ENCODE data around the gene ADISSP.
A peak's percentile ranks its signal among the peaks of the same experiment; 100 is the strongest.

Gene ADISSP

DNA sequence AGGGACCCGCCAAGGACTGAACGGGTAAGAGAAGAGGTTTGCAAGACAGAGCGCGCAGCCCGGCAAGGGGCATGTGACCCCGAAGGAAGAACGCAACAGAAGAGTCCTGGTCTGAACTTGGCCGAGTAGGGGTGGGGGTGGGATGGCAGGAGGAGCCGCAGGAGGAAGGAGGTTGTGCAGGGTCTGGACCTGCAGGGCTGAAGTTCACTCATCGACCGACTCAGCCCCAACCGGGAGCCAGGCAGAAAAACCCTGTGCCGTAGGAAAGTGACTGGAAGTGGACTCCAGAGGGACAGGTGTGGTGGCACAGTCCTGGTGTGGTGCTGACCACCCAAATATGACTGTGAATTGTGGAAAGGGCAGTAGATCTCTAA is 15.2 kb downstream of the ADISSP start:
- intact Hi-C loops (cut with DNase I; ENCODE audit: low total_unique reads), result no loop called here
- peaks cover 0 to 31% of the 10 kb centered on the region in 2 donors for H3K27me3 ChIP-seq
- H3K9me3 ChIP-seq, result no peaks in the 10 kb centered on the region
- H3K4me3 ChIP-seq, result peak overlapping the region; percentile 32 to 44
- H3K36me3 ChIP-seq, result peaks cover 0 to 12% (median 0%) of the 10 kb centered on the region in 3 donors
- DNase-seq, result no peak
- H3K27ac ChIP-seq, result no peak overlapping the region
- peaks cover 0 to 15% (median 0%) of the 10 kb centered on the region in 4 donors for H3K4me1 ChIP-seq
- TF ChIP-seq, protein P1, sequence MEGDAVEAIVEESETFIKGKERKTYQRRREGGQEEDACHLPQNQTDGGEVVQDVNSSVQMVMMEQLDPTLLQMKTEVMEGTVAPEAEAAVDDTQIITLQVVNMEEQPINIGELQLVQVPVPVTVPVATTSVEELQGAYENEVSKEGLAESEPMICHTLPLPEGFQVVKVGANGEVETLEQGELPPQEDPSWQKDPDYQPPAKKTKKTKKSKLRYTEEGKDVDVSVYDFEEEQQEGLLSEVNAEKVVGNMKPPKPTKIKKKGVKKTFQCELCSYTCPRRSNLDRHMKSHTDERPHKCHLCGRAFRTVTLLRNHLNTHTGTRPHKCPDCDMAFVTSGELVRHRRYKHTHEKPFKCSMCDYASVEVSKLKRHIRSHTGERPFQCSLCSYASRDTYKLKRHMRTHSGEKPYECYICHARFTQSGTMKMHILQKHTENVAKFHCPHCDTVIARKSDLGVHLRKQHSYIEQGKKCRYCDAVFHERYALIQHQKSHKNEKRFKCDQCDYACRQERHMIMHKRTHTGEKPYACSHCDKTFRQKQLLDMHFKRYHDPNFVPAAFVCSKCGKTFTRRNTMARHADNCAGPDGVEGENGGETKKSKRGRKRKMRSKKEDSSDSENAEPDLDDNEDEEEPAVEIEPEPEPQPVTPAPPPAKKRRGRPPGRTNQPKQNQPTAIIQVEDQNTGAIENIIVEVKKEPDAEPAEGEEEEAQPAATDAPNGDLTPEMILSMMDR (IDR thresholded peaks at IDR 0.05), result no peak

GRCh38 chr20:3751675-3752385 is 15.7 kb downstream of the ADISSP start:
- intact Hi-C loops (cut with DNase I; ENCODE audit: low total_unique reads), result no loop called here
- peak overlapping the region; percentile 32 to 44 for H3K4me3 ChIP-seq
- TF ChIP-seq, protein P1 (IDR thresholded peaks at IDR 0.05), result no peak
- peaks cover 0 to 12% (median 0%) of the 10 kb centered on the region in 3 donors for H3K36me3 ChIP-seq
- peaks cover 0 to 15% (median 0%) of the 10 kb centered on the region in 4 donors for H3K4me1 ChIP-seq
- peaks cover 0 to 35% of the 10 kb centered on the region in 2 donors for H3K27me3 ChIP-seq
- peak in 1 of 2 donors; percentile 38 for DNase-seq
- H3K9me3 ChIP-seq, result no peaks in the 10 kb centered on the region
- no peak overlapping the region for H3K27ac ChIP-seq

- no peak for DNase-seq
- Histone ChIP-seq H3K36me3 (peaks cover 0 to 12% (median 0%) of the 10 kb centered on the region in 3 donors), H3K27me3 (peaks cover 0 to 39% of the 10 kb centered on the region in 2 donors), H3K27ac (no peak overlapping the region), H3K9me3 (no peaks in the 10 kb centered on the region), H3K4me3 (peak overlapping the region in 1 of 2 donors; percentile 32), H3K4me1 (peaks cover 0 to 15% (median 0%) of the 10 kb centered on the region in 4 donors)
- intact Hi-C loops (cut with DNase I; ENCODE audit: low total_unique reads), result no loop called here
- TF ChIP-seq, protein P1 (IDR thresholded peaks at IDR 0.05), result no peak
These were observed 16.3 kb downstream of the ADISSP start for GRCh38 chr20:3751305-3751674.

DNA sequence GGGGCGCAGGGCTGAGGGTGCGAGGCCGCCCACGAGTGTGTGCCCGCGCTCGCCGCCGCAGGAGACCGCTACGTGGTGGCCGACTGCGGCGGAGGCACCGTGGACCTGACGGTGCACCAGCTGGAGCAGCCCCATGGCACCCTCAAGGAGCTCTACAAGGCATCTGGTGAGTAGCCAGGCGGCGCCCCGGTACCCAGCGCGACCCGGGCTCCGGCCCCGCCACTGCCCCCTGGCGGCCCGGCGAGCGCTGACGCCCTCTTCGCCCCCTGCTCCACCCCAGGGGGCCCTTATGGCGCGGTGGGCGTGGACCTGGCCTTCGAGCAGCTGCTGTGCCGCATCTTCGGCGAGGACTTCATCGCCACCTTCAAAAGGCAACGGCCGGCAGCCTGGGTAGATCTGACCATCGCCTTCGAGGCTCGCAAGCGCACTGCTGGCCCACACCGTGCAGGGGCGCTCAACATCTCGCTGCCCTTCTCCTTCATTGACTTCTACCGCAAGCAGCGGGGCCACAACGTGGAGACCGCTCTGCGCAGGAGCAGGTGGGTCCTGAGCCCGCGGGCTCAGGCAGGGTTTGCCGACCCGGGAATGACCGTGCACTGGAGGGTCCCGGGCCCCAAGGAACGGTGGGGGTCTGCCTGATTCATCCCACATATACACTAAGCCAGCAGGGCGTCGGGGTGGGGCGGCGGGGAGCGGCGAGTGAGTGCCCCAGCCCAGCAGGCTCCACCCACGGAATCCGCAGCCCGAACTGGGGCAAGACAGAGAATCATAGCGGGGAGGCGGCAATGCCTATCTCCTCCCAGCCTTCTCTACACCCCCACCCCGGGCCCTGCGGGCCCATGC is 17.6 kb downstream of the ADISSP start:
- H3K36me3 ChIP-seq, result peaks cover 0 to 12% (median 0%) of the 10 kb centered on the region in 3 donors
- intact Hi-C loops (cut with DNase I; ENCODE audit: low total_unique reads), result no loop called here
- no peak overlapping the region for H3K4me3 ChIP-seq
- H3K9me3 ChIP-seq, result no peaks in the 10 kb centered on the region
- peaks cover 0 to 49% of the 10 kb centered on the region in 2 donors for H3K27me3 ChIP-seq
- TF ChIP-seq, protein P1 (IDR thresholded peaks at IDR 0.05), result peak; percentile 30 to 38
- no peak overlapping the region for H3K27ac ChIP-seq
- peaks cover 0 to 15% (median 0%) of the 10 kb centered on the region in 4 donors for H3K4me1 ChIP-seq
- DNase-seq, result no peak

DNA sequence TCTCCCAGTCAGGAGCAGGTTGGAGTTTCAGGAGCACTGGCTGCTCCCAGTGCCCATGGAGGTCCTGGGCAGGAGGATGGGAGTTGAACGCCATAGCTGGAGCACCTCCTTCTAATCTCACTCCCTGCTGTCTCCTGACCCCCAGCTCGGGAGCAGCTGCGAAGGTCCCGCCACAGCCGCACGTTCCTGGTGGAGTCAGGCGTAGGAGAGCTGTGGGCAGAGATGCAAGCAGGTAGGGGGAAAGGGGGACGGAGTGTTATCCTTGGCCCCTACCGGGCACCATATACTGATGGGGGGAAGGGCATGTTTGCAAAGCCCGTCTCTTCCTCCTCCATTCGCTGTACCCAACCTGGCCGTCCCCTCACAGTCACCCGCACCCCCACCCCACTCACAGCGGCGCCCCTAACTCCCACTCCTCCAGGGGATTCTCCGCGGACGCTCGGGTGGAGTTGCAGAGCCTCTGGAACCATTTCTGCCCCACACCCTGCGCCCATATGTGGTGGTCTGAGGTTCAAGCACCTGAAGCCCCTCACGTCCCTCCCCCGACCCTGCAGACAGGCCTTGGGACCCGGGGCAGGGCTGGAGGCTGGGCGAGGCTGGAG is 18.4 kb downstream of the ADISSP start:
- Histone ChIP-seq H3K27me3 (peaks cover 0 to 51% of the 10 kb centered on the region in 2 donors), H3K27ac (no peak overlapping the region), H3K9me3 (no peaks in the 10 kb centered on the region), H3K36me3 (peaks cover 0 to 7% (median 0%) of the 10 kb centered on the region in 3 donors), H3K4me1 (peaks cover 0 to 15% (median 0%) of the 10 kb centered on the region in 4 donors), H3K4me3 (no peak overlapping the region)
- DNase-seq, result no peak
- TF ChIP-seq, protein P1 (IDR thresholded peaks at IDR 0.05), result no peak
- intact Hi-C loops (cut with DNase I; ENCODE audit: low total_unique reads), result no loop called here
